Bronchial epithelial cell (primary cell): ENCODE data around the gene FOXN3. TPM values are rescaled to one million over a fixed set of nuclear protein-coding genes. Genes with fewer than 3 reads are reported as not detected.

Experiments used
- DNase-seq: peaks from one replicate; pipeline ENCODE4 v3.0.0-alpha.2; 2010; ENCODE audit warnings: low read depth
- FAIRE-seq: peaks from 2 replicates; lab custom pipeline; 2011; peaks lifted over from hg19 to GRCh38; lab: Jason Lieb, UNC
- H3K27me3 ChIP-seq: 2 replicates; pipeline ENCODE4 v1.5.1; 2011; ENCODE audit warnings: low read length; ENCODE audit not compliant: control insufficient read depth, insufficient read depth
- H3K36me3 ChIP-seq: 2 replicates; pipeline ENCODE4 v1.5.1; 2011; ENCODE audit warnings: low read length; ENCODE audit not compliant: control insufficient read depth, insufficient read depth
- H3K4me3 ChIP-seq: 2 replicates; pipeline ENCODE4 v1.5.1; 2011; ENCODE audit warnings: mild to moderate bottlenecking, low read depth, low read length, control low read depth
- total RNA-seq: library from RNA; depleted of rRNA; stranded (reverse); fragments of >200 nt; gene quantifications from 2 replicates; pipeline ENCODE4 v1.2.1, GENCODE V29; 2014
- TF ChIP-seq, protein P1 (sequence below): IDR thresholded peaks from 2 replicates; pipeline ENCODE4 v1.5.1; 2011; ENCODE audit warnings: mild to moderate bottlenecking, moderate library complexity, low read length, control low read depth, inconsistent platforms; ENCODE audit not compliant: insufficient read depth, severe bottlenecking

FOXN3 gene
- total RNA-seq, 1 donor from 2014 or later = 5.8 TPM

DNA sequence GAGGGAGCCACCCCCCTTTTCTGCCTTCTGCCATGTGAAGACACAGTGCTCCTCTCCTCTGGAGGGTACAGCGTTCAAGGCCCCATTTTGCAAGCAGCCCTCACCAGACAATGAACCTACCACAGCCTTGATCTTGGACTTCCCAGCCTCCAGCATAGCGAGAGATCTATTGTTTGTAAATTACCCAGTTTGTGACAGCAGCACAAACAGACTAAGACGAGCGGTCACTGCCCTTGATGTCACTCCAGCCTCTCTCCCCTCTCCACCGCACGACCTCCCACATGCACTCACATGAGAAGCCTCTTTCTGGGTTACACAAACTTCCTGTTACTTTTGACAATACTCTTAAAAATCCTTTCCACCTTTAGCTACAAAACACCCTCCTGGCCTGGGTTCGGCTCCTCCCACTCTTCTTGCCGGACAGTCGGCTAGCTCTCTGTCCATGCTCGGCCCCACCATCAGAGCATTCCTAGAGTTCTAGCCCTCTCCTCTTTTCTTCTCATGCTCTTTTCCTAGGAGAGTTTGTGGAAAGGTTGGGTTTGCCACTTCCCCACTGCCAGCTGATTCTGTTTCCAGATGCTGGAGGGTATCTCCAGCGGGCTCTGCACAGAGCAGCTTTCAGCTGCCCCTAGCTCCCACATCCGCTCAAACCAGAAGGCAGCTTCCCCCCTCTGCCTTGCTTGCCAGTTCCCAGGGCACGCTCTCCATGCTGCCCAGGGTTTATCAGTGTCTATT is 124.3 kb downstream of the FOXN3 start:
- Histone ChIP-seq H3K27me3 (no peaks in the 10 kb centered on the region), H3K4me3 (no peak overlapping the region), H3K36me3 (no peaks in the 10 kb centered on the region)
- TF ChIP-seq, protein P1, sequence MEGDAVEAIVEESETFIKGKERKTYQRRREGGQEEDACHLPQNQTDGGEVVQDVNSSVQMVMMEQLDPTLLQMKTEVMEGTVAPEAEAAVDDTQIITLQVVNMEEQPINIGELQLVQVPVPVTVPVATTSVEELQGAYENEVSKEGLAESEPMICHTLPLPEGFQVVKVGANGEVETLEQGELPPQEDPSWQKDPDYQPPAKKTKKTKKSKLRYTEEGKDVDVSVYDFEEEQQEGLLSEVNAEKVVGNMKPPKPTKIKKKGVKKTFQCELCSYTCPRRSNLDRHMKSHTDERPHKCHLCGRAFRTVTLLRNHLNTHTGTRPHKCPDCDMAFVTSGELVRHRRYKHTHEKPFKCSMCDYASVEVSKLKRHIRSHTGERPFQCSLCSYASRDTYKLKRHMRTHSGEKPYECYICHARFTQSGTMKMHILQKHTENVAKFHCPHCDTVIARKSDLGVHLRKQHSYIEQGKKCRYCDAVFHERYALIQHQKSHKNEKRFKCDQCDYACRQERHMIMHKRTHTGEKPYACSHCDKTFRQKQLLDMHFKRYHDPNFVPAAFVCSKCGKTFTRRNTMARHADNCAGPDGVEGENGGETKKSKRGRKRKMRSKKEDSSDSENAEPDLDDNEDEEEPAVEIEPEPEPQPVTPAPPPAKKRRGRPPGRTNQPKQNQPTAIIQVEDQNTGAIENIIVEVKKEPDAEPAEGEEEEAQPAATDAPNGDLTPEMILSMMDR = no peak
- DNase-seq (no peak), FAIRE-seq (no peak)

- DNase-seq (no peak), FAIRE-seq (no peak)
- TF ChIP-seq, protein P1 = no peak
- Histone ChIP-seq H3K36me3 (no peaks in the 10 kb centered on the region), H3K27me3 (no peaks in the 10 kb centered on the region), H3K4me3 (no peak overlapping the region)
Observed at GRCh38 chr14:89291351-89291940, 125.6 kb downstream of the FOXN3 start.

- FAIRE-seq (no peak), DNase-seq (no peak)
- H3K36me3 ChIP-seq = no peaks in the 10 kb centered on the region
- no peak overlapping the region for H3K4me3 ChIP-seq
- TF ChIP-seq, protein P1 = no peak
- H3K27me3 ChIP-seq = no peaks in the 10 kb centered on the region
Observed at GRCh38 chr14:89290813-89291212, 126.2 kb downstream of the FOXN3 start.

GRCh38 chr14:89289477-89289876 is 127.6 kb downstream of the FOXN3 start:
- TF ChIP-seq, protein P1 = no peak
- Histone ChIP-seq H3K36me3 (no peaks in the 10 kb centered on the region), H3K27me3 (no peaks in the 10 kb centered on the region), H3K4me3 (no peak overlapping the region)
- FAIRE-seq (no peak), DNase-seq (no peak)

GRCh38 chr14:89288114-89288513 is 128.9 kb downstream of the FOXN3 start:
- no peak overlapping the region for H3K4me3 ChIP-seq
- DNase-seq (no peak), FAIRE-seq (no peak)
- H3K27me3 ChIP-seq = no peaks in the 10 kb centered on the region
- TF ChIP-seq, protein P1 = no peak
- no peaks in the 10 kb centered on the region for H3K36me3 ChIP-seq
